ENCODE results near the gene DLK1.

Gene DLK1

DNA sequence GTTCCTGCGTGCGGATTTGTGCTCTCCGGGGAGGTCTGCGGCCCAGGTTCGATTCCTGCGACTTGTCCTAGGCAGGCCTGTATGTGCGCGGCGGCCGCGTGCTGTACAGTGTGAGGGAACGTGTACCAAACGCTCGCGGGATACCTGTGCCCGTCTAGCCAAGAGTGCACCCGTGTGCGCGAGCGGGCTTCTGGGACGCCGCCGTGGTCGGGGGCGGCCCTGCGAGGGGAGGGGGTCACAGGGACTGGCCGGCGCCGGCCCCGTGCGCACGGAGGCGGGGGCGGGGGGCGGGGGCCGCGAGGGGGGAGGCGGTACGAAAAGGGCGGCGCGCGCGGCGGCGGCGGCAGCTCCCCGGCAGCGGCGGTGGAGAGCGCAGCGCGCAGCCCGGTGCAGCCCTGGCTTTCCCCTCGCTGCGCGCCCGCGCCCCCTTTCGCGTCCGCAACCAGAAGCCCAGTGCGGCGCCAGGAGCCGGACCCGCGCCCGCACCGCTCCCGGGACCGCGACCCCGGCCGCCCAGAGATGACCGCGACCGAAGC is at the start of gene DLK1:
Gene DLK1, plus strand, starts transcription at position 343 of the 536 bp plus-strand sequence. Its CDS starts 177 bp downstream, at position 520.
- no peak for DNase-seq (ENCODE audit: low read depth)
- no peak for TF ChIP-seq CTCF (IDR thresholded peaks at IDR 0.05; ENCODE audit: insufficient read depth, low read depth, low read length, missing control alignments)
- H3K4me3 ChIP-seq (ENCODE audit: low read length) = no peak within 1 kb of the TSS

- TF ChIP-seq CTCF (IDR thresholded peaks at IDR 0.05; ENCODE audit: insufficient read depth, low read depth, low read length, missing control alignments) = no peak
- H3K4me3 ChIP-seq (ENCODE audit: low read length) = no peak overlapping the region
- DNase-seq (ENCODE audit: low read depth) = no peak
Observed at GRCh38 chr14:100677152-100677551, 49.5 kb upstream of the DLK1 start.

GRCh38 chr14:100677554-100678468 is 48.9 kb upstream of the DLK1 start:
- TF ChIP-seq CTCF (IDR thresholded peaks at IDR 0.05; ENCODE audit: insufficient read depth, low read depth, low read length, missing control alignments) = no peak
- H3K4me3 ChIP-seq (ENCODE audit: low read length) = no peak overlapping the region
- DNase-seq (ENCODE audit: low read depth) = no peak

DNA sequence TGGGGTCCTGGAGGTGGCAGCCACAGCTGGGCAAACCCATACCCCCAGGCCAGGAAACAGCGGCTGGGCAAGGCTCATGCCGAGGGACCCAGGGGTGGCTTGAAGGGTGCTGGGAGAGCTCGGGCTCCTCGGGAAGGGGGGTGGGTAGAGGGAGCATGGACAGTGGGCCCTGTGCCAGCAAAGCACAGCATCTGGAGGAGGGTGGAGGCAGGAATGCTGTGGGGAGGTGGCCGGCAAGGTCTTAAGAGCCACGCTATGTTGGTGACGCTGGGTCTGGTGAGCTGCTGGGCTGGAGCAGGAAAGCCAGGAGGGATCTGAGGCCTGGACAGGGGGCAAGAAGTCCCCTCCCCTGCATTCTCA is 48.2 kb upstream of the DLK1 start:
- H3K4me3 ChIP-seq (ENCODE audit: low read length) = no peak overlapping the region
- no peak for TF ChIP-seq CTCF (IDR thresholded peaks at IDR 0.05; ENCODE audit: insufficient read depth, low read depth, low read length, missing control alignments)
- DNase-seq (ENCODE audit: low read depth) = no peak

- no peak for TF ChIP-seq CTCF (IDR thresholded peaks at IDR 0.05; ENCODE audit: insufficient read depth, low read depth, low read length, missing control alignments)
- H3K4me3 ChIP-seq (ENCODE audit: low read length) = no peak overlapping the region
- DNase-seq (ENCODE audit: low read depth) = no peak
Observed at GRCh38 chr14:100679153-100679552, 47.5 kb upstream of the DLK1 start.

DNA sequence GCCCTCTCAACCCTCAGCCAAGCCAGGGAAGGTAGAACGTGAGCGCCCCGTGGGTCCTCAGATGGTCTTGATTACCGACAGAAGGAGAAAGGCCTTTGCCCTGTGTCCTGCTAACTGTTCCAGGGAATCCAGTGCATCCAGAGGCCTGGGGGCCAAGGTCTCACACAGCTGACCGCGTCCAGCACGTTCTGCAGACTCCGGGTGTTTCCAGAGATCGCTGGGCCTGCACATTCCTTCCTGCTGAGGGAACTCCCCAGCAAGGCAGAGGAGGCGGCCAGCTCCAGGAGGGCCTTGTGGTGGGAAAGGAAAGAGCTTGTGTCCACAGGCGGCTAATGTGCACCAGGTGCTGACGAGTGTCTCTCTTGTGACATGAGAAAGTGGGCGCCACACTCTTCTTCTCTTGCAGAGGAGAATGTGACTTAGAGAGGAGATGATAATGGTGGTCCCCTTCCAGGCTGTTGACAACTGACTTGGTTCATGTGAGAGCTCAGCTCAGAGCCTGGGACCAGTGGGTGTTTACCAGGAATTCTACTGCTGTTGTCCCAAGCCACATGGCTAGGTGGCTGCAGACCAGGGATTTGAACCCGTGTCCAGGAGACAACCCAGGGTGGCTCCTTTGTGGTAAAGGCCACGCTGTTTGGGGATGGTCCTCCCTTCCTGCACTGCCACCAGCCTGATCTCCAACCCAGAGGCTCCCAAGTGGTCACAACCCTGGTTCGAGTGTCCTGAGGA is 46.8 kb upstream of the DLK1 start:
- no peak overlapping the region for H3K4me3 ChIP-seq (ENCODE audit: low read length)
- DNase-seq (ENCODE audit: low read depth) = no peak

More for the DNA sequence above, 46.8 kb upstream of the DLK1 start:
- TF ChIP-seq CTCF (IDR thresholded peaks at IDR 0.05; ENCODE audit: insufficient read depth, low read depth, low read length, missing control alignments) = no peak

All from epithelial cell of esophagus (primary cell).